GM21529 (cell line): ENCODE results near the gene UNC93B1.

Experiments
- ATAC-seq: cut with Tn5 transposase; IDR thresholded peaks from one replicate; pipeline ENCODE4 v1.9.1; 2021; ENCODE audit not compliant: unreplicated experiment

UNC93B1 gene

DNA sequence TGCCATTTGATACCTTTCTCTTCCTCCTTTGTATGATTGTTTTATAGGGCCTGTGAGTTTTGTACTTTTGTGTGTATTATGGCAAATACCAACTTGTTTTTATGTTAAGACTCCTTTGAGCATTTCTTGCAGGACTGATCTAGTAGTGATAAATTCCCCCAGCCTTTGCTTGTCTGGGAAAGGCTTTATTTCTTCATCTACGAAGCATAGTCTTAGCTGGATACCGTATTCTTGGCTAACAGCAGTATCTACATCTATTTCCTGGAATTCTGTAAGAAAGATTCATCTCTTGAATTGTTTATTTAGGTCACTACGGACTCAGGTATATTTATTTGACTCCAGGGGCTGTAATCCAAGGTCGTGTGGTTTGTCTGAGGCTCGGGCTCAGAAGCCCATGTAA, 20.6 kb upstream of the UNC93B1 start:
- ATAC-seq = no peak

DNA sequence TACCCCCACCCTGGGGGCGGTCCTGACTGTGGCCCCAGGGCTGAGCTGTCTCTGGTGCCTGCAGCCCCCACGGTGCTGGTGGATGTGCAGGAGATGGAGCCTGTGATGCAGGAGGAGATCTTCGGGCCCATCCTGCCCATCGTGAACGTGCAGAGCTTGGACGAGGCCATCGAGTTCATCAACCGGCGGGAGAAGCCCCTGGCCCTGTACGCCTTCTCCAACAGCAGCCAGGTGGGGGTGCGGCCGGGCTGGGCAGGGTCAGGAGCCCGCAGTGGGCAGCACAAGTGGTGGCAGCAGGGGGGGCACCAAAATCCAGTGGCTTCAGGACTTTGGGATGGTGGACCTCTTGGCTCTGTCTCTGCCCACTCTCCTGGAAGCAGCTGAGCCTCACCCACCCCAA, 18.6 kb upstream of the UNC93B1 start:
- ATAC-seq = no peak

DNA sequence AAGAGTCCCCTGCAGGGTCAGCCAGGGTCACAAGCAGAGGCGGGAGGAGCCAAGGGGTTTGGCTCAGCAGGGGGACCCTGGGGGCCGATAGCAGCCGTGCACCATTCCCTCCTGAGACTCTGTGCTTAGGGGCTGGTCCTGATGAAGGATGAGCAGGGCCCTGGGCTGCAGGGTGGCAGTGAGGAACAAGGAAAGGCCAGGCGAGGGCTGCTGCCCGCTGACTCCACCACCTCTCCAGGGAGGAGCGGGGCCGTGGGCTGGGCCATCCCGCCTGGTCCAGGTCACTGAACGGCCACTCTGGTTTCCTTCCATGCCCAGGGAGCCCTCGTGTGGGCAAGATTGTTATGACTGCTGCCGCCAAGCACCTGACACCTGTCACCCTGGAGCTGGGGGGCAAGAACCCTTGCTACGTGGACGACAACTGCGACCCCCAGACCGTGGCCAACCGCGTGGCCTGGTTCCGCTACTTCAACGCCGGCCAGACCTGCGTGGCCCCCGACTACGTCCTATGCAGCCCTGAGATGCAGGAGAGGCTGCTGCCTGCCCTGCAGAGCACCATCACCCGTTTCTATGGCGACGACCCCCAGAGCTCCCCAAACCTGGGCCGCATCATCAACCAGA, 17.4 kb upstream of the UNC93B1 start:
- no peak for ATAC-seq

GRCh38 chr11:68020575-68020974, 16.7 kb upstream of the UNC93B1 start:
- ATAC-seq = no peak

- ATAC-seq = no peak
These were observed 15.6 kb upstream of the UNC93B1 start for GRCh38 chr11:68019486-68019885.

DNA sequence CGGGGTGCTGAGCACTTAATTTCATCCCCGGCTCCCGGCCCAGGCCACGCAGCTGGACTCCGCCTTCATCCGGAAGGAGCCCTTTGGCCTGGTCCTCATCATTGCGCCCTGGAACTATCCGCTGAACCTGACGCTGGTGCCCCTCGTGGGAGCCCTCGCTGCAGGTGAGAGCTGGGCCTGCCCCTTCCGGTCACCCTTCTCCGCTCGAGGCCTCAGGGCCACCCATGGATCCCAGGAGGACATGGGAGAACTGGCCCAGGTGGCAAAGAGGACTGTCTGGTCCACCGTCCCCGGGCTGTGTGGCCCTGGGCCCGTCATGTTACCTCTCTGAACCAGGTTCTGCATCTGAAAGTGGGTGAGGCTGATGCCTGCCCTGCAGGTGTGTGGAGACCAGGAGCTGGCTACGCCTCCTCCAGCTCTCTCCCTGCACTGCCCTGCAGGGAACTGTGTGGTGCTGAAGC, 14.9 kb upstream of the UNC93B1 start:
- ATAC-seq = no peak

DNA sequence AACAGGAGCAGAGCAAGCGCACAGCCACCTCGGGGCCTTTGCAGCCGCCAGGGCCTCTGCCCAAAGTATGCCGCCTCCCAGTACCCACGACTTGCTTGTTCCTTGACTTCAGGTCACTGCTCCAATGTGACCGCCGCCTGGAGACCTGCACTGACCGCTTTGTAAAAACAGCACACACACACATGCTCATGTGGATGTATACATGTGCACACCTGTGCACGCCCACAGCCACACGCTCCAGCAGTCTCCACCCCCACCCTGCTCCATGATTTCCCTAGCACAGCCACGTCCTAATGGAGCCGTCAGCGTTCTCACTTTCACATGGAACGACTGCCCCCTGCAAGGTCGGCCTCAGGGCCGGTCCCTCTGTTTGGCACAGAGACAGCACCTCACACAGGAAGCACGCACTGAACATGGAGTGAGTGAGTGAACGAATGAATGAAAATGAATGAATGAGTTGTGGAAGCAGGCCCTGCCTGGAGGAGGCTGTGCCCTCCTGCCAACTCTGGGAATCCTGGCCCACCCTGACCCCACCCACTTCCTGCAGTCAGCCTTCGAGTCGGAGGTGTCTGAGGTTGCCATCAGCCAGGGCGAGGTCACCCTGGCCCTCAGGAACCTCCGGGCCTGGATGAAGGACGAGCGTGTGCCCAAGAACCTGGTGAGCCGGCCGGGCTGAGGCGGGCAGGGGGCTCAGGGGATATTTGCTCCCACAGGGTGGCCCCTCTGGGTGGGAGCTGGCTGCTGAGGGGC, 14.3 kb upstream of the UNC93B1 start:
- ATAC-seq = no peak

DNA sequence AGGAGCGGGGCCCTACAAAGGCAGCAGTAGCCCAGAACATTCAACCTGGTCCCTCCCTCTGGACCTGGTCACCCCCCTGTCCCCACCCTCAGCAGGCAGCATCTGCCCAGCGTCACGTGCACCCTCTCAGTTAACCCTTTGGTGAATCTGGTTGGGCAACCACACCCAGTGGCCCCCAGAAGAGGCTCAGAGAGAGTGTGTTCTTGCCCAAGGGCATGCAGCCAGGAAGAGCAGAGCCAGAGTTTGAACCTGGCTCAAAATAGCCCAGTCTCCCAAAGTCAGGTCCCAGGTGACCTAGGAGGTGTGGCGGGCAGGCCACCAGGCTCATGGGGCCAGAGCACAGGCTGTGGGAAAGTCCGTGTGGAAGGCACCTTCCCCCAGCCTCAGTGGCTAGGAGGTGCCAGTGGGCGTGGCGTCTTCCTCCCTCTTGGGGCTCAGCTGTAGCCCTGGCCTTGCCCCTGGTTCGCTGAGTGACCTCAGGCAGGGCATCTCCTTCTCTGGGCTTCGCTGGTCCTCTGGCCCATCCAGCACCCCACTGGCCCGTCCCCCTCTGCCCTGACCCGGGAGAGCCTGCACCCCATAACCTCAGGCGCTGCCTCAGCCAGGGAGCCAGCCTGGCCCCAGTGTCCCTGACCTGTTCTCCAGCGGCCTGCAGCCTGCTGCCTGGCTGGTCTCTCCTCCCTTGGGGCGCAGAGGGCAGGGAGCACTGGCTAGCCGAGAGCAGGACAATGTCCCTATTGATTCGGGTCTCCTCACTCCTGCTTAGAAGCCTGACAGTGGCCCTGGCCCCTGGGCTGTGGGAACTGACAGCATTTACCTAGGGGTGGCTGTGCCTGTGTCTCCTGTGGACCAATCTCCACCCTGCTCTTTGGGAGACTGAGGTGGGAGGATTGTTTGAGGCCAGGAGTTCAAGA, 13.3 kb upstream of the UNC93B1 start:
- ATAC-seq = no peak

DNA sequence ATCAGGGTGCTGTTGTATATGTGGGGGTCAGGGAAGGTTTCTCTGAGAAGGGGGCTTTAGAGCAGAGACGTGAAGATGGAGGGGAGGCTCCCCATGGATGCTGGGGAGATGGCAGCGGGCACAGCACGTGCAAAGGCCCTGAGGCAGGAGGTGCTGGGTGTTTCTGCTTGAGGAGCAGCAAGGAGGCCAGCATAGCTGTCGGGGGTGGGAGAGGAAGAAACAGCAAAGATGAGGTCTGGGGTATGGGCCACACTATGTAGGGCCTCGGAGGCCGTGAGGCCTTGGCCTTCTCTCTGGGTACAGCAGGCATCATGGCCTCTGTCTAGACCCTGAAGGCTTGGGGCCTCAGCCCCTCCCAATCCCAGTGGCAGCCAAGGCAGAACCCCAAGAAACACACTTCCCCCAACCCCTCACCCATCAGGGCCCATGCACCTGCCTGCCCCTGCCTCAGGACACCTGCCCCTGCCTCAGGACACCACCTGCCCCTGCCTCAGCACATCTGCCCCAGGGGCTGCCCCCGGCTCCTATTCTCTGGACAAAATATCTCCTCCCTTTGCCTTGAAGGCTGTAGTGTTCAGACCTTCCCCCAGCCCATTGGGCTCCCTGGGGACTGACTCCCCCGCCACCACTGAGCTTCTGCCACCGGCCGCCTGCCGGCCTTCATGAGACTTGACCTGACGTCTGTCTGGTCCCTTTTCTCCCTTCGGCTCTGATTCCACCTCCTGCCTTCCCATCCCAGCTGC, 12.4 kb upstream of the UNC93B1 start:
- no peak for ATAC-seq

- no peak for ATAC-seq
These were observed 11.6 kb upstream of the UNC93B1 start for GRCh38 chr11:68015467-68015866.

GRCh38 chr11:68014947-68015447, 11.1 kb upstream of the UNC93B1 start:
- ATAC-seq = no peak

DNA sequence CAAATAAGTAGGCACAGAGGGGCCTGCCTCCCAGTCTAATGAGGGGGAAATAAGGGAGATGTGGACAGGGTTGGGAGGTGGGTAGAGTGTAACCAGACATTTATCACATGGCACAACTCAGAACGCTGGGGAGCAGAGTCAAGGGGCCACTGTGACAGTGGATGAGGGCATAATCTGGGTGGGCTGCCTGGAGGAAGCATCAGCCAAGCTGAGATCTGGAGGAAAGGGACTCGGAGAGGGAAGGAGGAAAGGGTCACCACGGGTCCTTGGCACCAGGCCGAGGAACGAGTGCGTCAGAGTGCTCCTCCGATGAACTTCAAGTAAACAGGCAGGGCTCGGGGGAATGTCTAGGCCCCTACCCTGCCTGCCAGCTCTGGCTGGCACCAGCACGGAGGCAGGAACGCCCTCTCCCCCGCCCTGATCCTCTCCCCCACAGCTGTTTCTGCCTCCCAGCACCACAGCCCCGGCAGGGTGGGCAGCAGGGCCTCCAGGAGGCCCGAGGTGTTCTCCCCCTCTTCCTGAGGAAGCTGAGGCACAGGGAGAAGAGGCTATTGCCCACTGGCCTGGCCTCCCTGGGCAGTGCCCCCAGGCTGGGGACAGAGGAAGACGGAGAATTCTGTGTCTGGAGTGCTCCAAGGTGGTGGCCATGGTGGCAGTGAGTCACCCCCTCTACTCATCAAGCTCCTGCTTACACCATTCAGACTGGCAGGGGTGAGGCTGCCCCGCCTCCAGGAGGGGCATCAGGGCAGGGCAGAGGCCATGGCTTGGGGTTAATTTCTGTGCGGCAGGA, 10.5 kb upstream of the UNC93B1 start:
- no peak for ATAC-seq

GRCh38 chr11:68013611-68014156, 9.8 kb upstream of the UNC93B1 start:
- ATAC-seq = no peak

DNA sequence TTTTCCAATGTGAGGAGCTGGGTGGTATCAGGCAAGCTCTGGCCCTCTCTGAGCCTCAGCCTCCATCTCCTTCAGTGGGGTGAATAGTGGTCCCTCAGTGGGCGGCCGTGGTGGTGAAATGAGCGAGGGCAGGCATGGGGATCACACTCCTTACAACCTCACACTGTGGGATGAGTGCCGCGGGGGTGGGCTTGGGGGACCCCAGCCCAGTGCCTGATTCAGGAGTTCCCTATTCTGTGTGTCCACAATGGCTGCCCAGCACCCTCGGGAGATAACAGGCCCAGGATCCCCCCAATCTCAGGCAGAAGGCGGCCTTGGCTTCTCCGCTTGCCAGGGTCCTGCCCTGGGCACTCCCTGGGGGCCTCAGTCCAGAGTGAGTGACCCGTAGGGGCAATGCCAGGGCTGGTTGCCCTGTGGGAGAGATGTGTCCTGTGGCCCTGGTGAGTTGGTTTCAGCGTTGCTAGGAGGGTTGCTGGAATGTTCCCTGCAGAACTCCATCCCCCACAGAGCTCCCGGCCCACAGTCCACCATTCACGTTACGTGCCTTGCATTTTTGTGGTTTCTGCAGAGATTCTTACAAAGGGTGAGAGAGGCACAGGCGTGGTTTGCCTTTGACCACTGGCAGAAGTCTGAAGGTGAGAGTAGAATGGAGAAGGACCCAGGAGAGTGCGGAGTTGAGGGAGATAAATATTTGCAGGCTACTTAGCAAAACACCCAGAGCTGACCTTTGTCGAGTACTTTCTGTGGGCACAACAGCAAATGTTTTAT, 9.1 kb upstream of the UNC93B1 start:
- ATAC-seq = no peak

GRCh38 chr11:68012044-68012842, 8.3 kb upstream of the UNC93B1 start:
- no peak for ATAC-seq

GRCh38 chr11:68011051-68011943, 7.4 kb upstream of the UNC93B1 start:
- ATAC-seq = no peak
